NT2/D1 (cell line): ENCODE data around the gene RIMBP3C.
"Not testable (repeated sequence)": the region's sequence is repeated elsewhere in the genome, so short reads cannot be mapped to it uniquely, and the experiment has no call there.

Experiments
- SUZ12 ChIP-seq: IDR thresholded peaks from 2 replicates; pipeline ENCODE4 v1.6.1; 2011; ENCODE audit not compliant: insufficient read length, insufficient read depth; ENCODE audit errors: extremely low read depth
- YY1 ChIP-seq: IDR thresholded peaks from 2 replicates; pipeline ENCODE4 v1.6.1; 2011; ENCODE audit not compliant: insufficient read length, insufficient read depth
- ZNF274 ChIP-seq: IDR thresholded peaks from 2 replicates; pipeline ENCODE4 v1.6.1; 2011; ENCODE audit warnings: mild to moderate bottlenecking, low read depth, low read length

GRCh38 chr22:21526705-21527500 is 24.4 kb downstream of the RIMBP3C start:
- TF ChIP-seq YY1, ZNF274, SUZ12: not testable (repeated sequence)
